MCF 10A (cell line): ENCODE data around the gene GALNT10. TPM values are rescaled to one million over a fixed set of nuclear protein-coding genes. Genes with fewer than 3 reads are reported as not detected.

Experiments used
- BruUV-seq: library from RNA; stranded (reverse); fragments of 400-500 nt; replicated peaks from 2 replicates; lab custom pipeline; 2021; lab: Mats Ljungman, UMichigan
- CTCF ChIA-PET: fragments of 300-600 bp; sonication (Branson Sonifier 250); formaldehyde crosslinking; extraction: SDS; loops from one replicate; lab custom pipeline; 2021; ENCODE audit warnings: antibody characterized with exemption, inconsistent platforms; lab: Yijun Ruan, JAX
- POLR2A ChIA-PET: fragments of 300-600, 350-650 bp; sonication (Branson Sonifier 250); formaldehyde crosslinking; extraction: SDS; loops from one replicate; lab custom pipeline; 2020; ENCODE audit warnings: antibody characterized with exemption, inconsistent platforms; lab: Yijun Ruan, JAX
- DNase-seq: peaks from one replicate; pipeline ENCODE4 v3.0.0-alpha.2; 2018; ENCODE audit not compliant: unreplicated experiment
- H3K27ac Mint-ChIP-seq: one replicate; pipeline ENCODE4 v1.8.0; 2022; ENCODE audit warnings: mild to moderate bottlenecking, low read depth, mixed read lengths; ENCODE audit not compliant: unreplicated experiment
- H3K27me3 Mint-ChIP-seq: one replicate; pipeline ENCODE4 v1.8.0; 2022; ENCODE audit warnings: mixed read lengths; ENCODE audit not compliant: insufficient read depth, unreplicated experiment
- H3K36me3 Mint-ChIP-seq: one replicate; pipeline ENCODE4 v1.8.0; 2022; ENCODE audit warnings: mild to moderate bottlenecking, moderate library complexity, mixed read lengths; ENCODE audit not compliant: insufficient read depth, unreplicated experiment
- H3K4me1 Mint-ChIP-seq: one replicate; pipeline ENCODE4 v1.8.0; 2022; ENCODE audit warnings: mixed read lengths; ENCODE audit not compliant: insufficient read depth, unreplicated experiment
- H3K4me3 Mint-ChIP-seq: one replicate; pipeline ENCODE4 v1.8.0; 2022; ENCODE audit warnings: mild to moderate bottlenecking, moderate library complexity, mixed read lengths; ENCODE audit not compliant: unreplicated experiment
- H3K9me3 Mint-ChIP-seq: one replicate; pipeline ENCODE4 v1.8.0; 2022; ENCODE audit warnings: mixed read lengths; ENCODE audit not compliant: unreplicated experiment
- CTCF ChIP-seq: fragments of 200-600 bp; IDR thresholded peaks from one replicate; pipeline ENCODE4 v1.8.0; 2022; ENCODE audit warnings: antibody characterized with exemption, mild to moderate bottlenecking; ENCODE audit not compliant: unreplicated experiment
- intact Hi-C: fragments of 100-400 bp; cut with micrococcal nuclease; formaldehyde crosslinking; loops from 2 replicates; pipeline ENCODE4 v1.14.1; 2022
- total RNA-seq: library from RNA; stranded (reverse); gene quantifications from 2 replicates; pipeline ENCODE4 v1.2.3, GENCODE V29; 2022

GALNT10 gene
- total RNA-seq, 1 experiment from 2014 or later: 57.4 TPM

- Mint-ChIP-seq H3K4me3 (no peak overlapping the region), H3K27me3 (no peaks in the 10 kb centered on the region)
- intact Hi-C loops: loop anchor here (5.0 kb wide), 1 partner anchor 94 kb away; no protein-coding TSS in a partner anchor
Observed at GRCh38 chr5:154193283-154193682, 2.8 kb downstream of the GALNT10 start.

GRCh38 chr5:154193701-154194121 lies 3.2 kb downstream of the GALNT10 start:
- ChIA-PET POLR2A (interaction anchor here (0.6 to 2.2 kb wide), 9 partner anchors 10 to 212 kb away, joined by 3 to 7 read pairs (median 4); partner anchors contain the start of genes FAM114A2 and MFAP3), CTCF (interaction anchor here (0.6 to 14.2 kb wide), 20 partner anchors 8 to 1661 kb away, joined by 3 to 198 read pairs (median 3); no protein-coding TSS in a partner anchor)
- H3K36me3 Mint-ChIP-seq: peaks cover 7% of the 10 kb centered on the region
- intact Hi-C loops: loop anchor here (5.0 kb wide), 1 partner anchor 94 kb away; no protein-coding TSS in a partner anchor
- TF ChIP-seq CTCF: no peak
- DNase-seq: no peak
- H3K27ac Mint-ChIP-seq: no peak overlapping the region
- H3K9me3 Mint-ChIP-seq: no peaks in the 10 kb centered on the region
- peaks cover 63% of the 10 kb centered on the region for H3K4me1 Mint-ChIP-seq
- no TSS peak for BruUV-seq
- no peaks in the 10 kb centered on the region for H3K27me3 Mint-ChIP-seq
- H3K4me3 Mint-ChIP-seq: no peak overlapping the region

More at GRCh38 chr5:154193283-154193682, 2.8 kb downstream of the GALNT10 start:
- no TSS peak for BruUV-seq
- no peaks in the 10 kb centered on the region for H3K9me3 Mint-ChIP-seq
- no peak overlapping the region for H3K27ac Mint-ChIP-seq
- no peak for TF ChIP-seq CTCF
- peaks cover 59% of the 10 kb centered on the region for H3K4me1 Mint-ChIP-seq
- peaks cover 7% of the 10 kb centered on the region for H3K36me3 Mint-ChIP-seq
- POLR2A ChIA-PET: interaction anchor here (0.7 to 4.5 kb wide), 7 partner anchors 11 to 179 kb away, joined by 3 to 31 read pairs (median 7); no protein-coding TSS in a partner anchor
- DNase-seq: no peak
- CTCF ChIA-PET: interaction anchor here (0.6 to 14.2 kb wide), 19 partner anchors 9 to 615 kb away, joined by 3 to 198 read pairs (median 4); no protein-coding TSS in a partner anchor

- ChIA-PET POLR2A (interaction anchor here (0.6 to 2.2 kb wide), 8 partner anchors 21 to 211 kb away, joined by 3 to 7 read pairs (median 5); partner anchors contain the start of genes FAM114A2 and MFAP3), CTCF (interaction anchor here (0.6 to 14.2 kb wide), 14 partner anchors 8 to 1662 kb away, joined by 3 to 198 read pairs (median 3); no protein-coding TSS in a partner anchor)
- peak; percentile 87 for DNase-seq
- Mint-ChIP-seq H3K4me1 (peaks cover 64% of the 10 kb centered on the region), H3K36me3 (peaks cover 12% of the 10 kb centered on the region), H3K9me3 (no peaks in the 10 kb centered on the region), H3K27ac (no peak overlapping the region), H3K27me3 (no peaks in the 10 kb centered on the region), H3K4me3 (no peak overlapping the region)
- BruUV-seq: no TSS peak
- intact Hi-C loops: loop anchor here (5.0 kb wide), 1 partner anchor 93 kb away; no protein-coding TSS in a partner anchor
- no peak for TF ChIP-seq CTCF
Observed at GRCh38 chr5:154194345-154195329, 4.1 kb downstream of the GALNT10 start.
